Activated naive CD4-positive, alpha-beta T cell treated with anti-CD3 and anti-CD28 coated beads, Interleukin-2, amount 50 U/mL, for 72 hours (primary cell): ENCODE results near the gene ZNF652. TPM values are rescaled to one million over a fixed set of nuclear protein-coding genes. Genes with fewer than 3 reads are reported as not detected.

Experiments used
- total RNA-seq, 2 donors: library from RNA; stranded (reverse); gene quantifications; one replicate each; pipeline ENCODE4 v1.2.3, GENCODE V29; 2022

Gene ZNF652
- total RNA-seq, 2 donors from 2014 or later = 5.8 to 6.3 TPM

Other genes starting within 250 kb of the ZNF652 start
- under 1 TPM in 1 of 2 donors, not detected in 1; 0.02 TPM for gene B4GALNT2, start 229.5 kb downstream of the ZNF652 start, total RNA-seq
- gene GNGT2, start 151.7 kb downstream of the ZNF652 start, total RNA-seq = 10 to 100 TPM; 37.5 to 40.2 TPM
- 10 to 100 TPM; 35.3 to 41.5 TPM for gene ABI3, start 151.5 kb downstream of the ZNF652 start, total RNA-seq
- gene PHOSPHO1, start 131.5 kb downstream of the ZNF652 start, total RNA-seq = not detected
- 100 to 1,000 TPM; 134 to 301 TPM for gene PHB1, start 52.6 kb upstream of the ZNF652 start, total RNA-seq
- gene NGFR, start 133.0 kb upstream of the ZNF652 start, total RNA-seq = not detected
- under 1 TPM; 0.14 to 0.23 TPM for gene NXPH3, start 213.6 kb upstream of the ZNF652 start, total RNA-seq